Neural cell (in vitro differentiated cells): ENCODE measurements around the gene MEP1B. TPM values are rescaled to one million over a fixed set of nuclear protein-coding genes. Genes with fewer than 3 reads are reported as not detected.

Experiments used
- H2AFZ ChIP-seq: fragments of 200-600, 300-800 bp; sonication (generic), shearing (Covaris generic); 2 replicates; pipeline ENCODE4 v1.6.0; 2014; ENCODE audit warnings: low read depth, mild to moderate bottlenecking, antibody characterized with exemption, low read length, moderate library complexity
- H3F3A ChIP-seq: fragments of 200-600 bp; shearing (Covaris generic); 2 replicates; pipeline ENCODE4 v1.6.1; 2016; ENCODE audit warnings: mild to moderate bottlenecking, moderate library complexity, mixed read lengths, antibody characterized with exemption, low read length; ENCODE audit not compliant: insufficient read depth, poor library complexity, severe bottlenecking
- H3K27ac ChIP-seq: fragments of 200-600, 300-800 bp; sonication (generic), shearing (Covaris generic); 2 replicates; pipeline ENCODE4 v1.5.1; 2014; ENCODE audit warnings: mild to moderate bottlenecking, low read length, moderate library complexity
- H3K27me3 ChIP-seq: fragments of 300-800, 200-600 bp; sonication (generic), shearing (Covaris generic); 2 replicates; pipeline ENCODE4 v1.6.0; 2014; ENCODE audit warnings: mild to moderate bottlenecking, low read depth, low read length, moderate library complexity; ENCODE audit not compliant: insufficient read depth
- H3K36me3 ChIP-seq: fragments of 300-800, 200-600 bp; sonication (generic), shearing (Covaris generic); 2 replicates; pipeline ENCODE4 v1.5.1; 2014; ENCODE audit warnings: mild to moderate bottlenecking, antibody characterized with exemption, low read length, moderate library complexity; ENCODE audit not compliant: insufficient read depth
- H3K4me2 ChIP-seq: fragments of 300-800, 200-600 bp; sonication (generic), shearing (Covaris generic); 2 replicates; pipeline ENCODE4 v1.6.0; 2014; ENCODE audit warnings: mild to moderate bottlenecking, low read length
- H3K4me3 ChIP-seq: fragments of 300-800, 200-600 bp; sonication (generic), shearing (Covaris generic); 2 replicates; pipeline ENCODE4 v1.5.1; 2014; ENCODE audit warnings: mild to moderate bottlenecking, low read length, moderate library complexity
- H3K79me2 ChIP-seq: fragments of 200-600 bp; shearing (Covaris generic); replicated peaks from 2 replicates; pipeline ENCODE4 v1.6.0; 2014; ENCODE audit warnings: mild to moderate bottlenecking, low read length, moderate library complexity; ENCODE audit not compliant: insufficient read depth
- H3K9ac ChIP-seq: fragments of 300-800, 200-600 bp; sonication (generic), shearing (Covaris generic); 2 replicates; pipeline ENCODE4 v1.6.1; 2016; ENCODE audit warnings: mild to moderate bottlenecking, low read length, mixed read lengths
- H3K9me2 ChIP-seq: fragments of 200-600 bp; shearing (Covaris generic); 2 replicates; pipeline ENCODE4 v1.6.1; 2016; ENCODE audit warnings: mild to moderate bottlenecking, low read length, mixed read lengths; ENCODE audit not compliant: insufficient read depth
- H3K9me3 ChIP-seq: fragments of 200-600, 300-800 bp; sonication (generic), shearing (Covaris generic); 2 replicates; pipeline ENCODE4 v1.6.1; 2016; ENCODE audit warnings: mild to moderate bottlenecking, mixed run types, low read length, moderate library complexity, mixed read lengths
- H4K20me1 ChIP-seq: fragments of 200-600 bp; shearing (Covaris generic); 2 replicates; pipeline ENCODE4 v1.6.1; 2016; ENCODE audit warnings: mild to moderate bottlenecking, mixed run types; ENCODE audit not compliant: insufficient read depth
- CTCF ChIP-seq: fragments of 450-650 bp; IDR thresholded peaks from 2 replicates; pipeline ENCODE4 v1.5.1; 2014; ENCODE audit warnings: antibody characterized with exemption, mild to moderate bottlenecking, moderate library complexity; ENCODE audit not compliant: poor library complexity, severe bottlenecking
- EP300 ChIP-seq: fragments of 450-650 bp; conservative IDR thresholded peaks from 2 replicates; pipeline ENCODE4 v1.6.1; 2014; ENCODE audit warnings: antibody characterized with exemption, mild to moderate bottlenecking, moderate library complexity; ENCODE audit not compliant: poor library complexity, severe bottlenecking
- EZH2 ChIP-seq: fragments of 200-600, 300-800 bp; shearing (Covaris generic), sonication (generic); IDR thresholded peaks from 2 replicates; pipeline ENCODE4 v1.6.1; 2014; ENCODE audit warnings: antibody characterized with exemption, low read length, borderline replicate concordance, mild to moderate bottlenecking; ENCODE audit not compliant: insufficient read depth, poor library complexity, severe bottlenecking
- MXI1 ChIP-seq: fragments of 450-650 bp; conservative IDR thresholded peaks from 2 replicates; pipeline ENCODE4 v1.6.1; 2014; ENCODE audit warnings: antibody characterized with exemption, mild to moderate bottlenecking; ENCODE audit not compliant: poor library complexity, severe bottlenecking
- POLR2AphosphoS5 ChIP-seq: IDR thresholded peaks from 2 replicates; pipeline ENCODE4 v1.6.1; 2012
- RAD21 ChIP-seq: fragments of 450-650 bp; conservative IDR thresholded peaks from 2 replicates; pipeline ENCODE4 v1.6.1; 2014; ENCODE audit warnings: antibody characterized with exemption, mild to moderate bottlenecking, moderate library complexity
- SMC3 ChIP-seq: fragments of 450-650 bp; conservative IDR thresholded peaks from 2 replicates; pipeline ENCODE4 v1.6.1; 2014; ENCODE audit warnings: antibody characterized with exemption, mild to moderate bottlenecking, moderate library complexity; ENCODE audit not compliant: poor library complexity
- TAF1 ChIP-seq: IDR thresholded peaks from 2 replicates; pipeline ENCODE4 v1.6.1; 2012; ENCODE audit warnings: low read depth
- polyA plus RNA-seq: library from polyadenylated mRNA; depleted of rRNA; stranded (reverse); fragments of >200 nt; gene quantifications from 2 replicates; pipeline ENCODE4 v1.2.3, GENCODE V29; 2014
- TF ChIP-seq, protein P1 (sequence below): IDR thresholded peaks from 2 replicates; pipeline ENCODE4 v1.6.1; 2012; ENCODE audit warnings: borderline replicate concordance

MEP1B gene
- polyA plus RNA-seq, 1 donor from 2014 or later: not detected

DNA sequence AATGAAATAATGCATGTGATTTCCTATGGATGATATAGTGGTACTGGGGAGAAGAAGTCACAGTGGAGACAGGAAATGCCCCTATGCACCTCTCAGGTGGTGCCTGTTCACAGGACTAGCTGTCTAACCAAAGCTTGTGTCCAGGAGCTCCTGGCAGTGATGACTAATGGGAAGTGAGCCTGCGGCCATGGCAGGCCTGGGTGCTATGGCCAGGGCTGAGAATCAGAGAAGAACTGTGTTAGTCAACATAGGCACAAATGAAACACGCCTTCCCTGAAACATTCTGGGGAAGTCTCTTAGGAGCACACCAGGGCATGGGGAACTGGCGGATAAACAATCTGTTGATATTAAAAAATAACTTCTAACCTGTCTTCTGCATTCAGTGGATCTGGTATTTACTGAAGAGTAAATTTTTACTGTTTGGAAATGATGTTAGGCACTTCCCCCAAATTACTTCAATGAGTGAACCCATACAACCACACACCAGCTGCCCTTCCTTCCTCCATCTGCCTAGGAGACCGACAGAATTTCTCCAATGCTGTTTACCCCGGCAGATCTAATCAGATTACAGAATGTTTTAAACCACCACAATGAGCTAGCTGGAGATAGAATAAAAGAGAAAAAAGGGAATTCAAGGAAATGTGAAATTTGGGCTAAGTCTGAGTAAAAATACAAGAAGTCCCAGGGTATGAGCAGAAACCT lies 67.4 kb downstream of the MEP1B start:
- H3K9me3 ChIP-seq: no peaks in the 10 kb centered on the region
- H2AFZ ChIP-seq: no peak overlapping the region

GRCh38 chr18:32258148-32258547 lies 68.3 kb downstream of the MEP1B start:
- H3K4me3 ChIP-seq: no peak overlapping the region
- no peaks in the 10 kb centered on the region for H3K27me3 ChIP-seq
- no peaks in the 10 kb centered on the region for H4K20me1 ChIP-seq
- H3K9me3 ChIP-seq: no peaks in the 10 kb centered on the region
- no peak overlapping the region for H3K9ac ChIP-seq
- no peak for TF ChIP-seq EP300
- no peak for TF ChIP-seq RAD21
- TF ChIP-seq SMC3: no peak
- TF ChIP-seq EZH2: no peak
- no peak for TF ChIP-seq CTCF
- no peak for TF ChIP-seq TAF1
- TF ChIP-seq MXI1: no peak
- no peak for TF ChIP-seq POLR2AphosphoS5
- H3K27ac ChIP-seq: no peak overlapping the region
- H3K36me3 ChIP-seq: no peaks in the 10 kb centered on the region
- no peaks in the 10 kb centered on the region for H3K79me2 ChIP-seq
- no peaks in the 10 kb centered on the region for H3F3A ChIP-seq
- H3K9me2 ChIP-seq: no peaks in the 10 kb centered on the region
- H2AFZ ChIP-seq: no peak overlapping the region
- H3K4me2 ChIP-seq: no peak overlapping the region

More for the DNA sequence above, 67.4 kb downstream of the MEP1B start:
- no peak for TF ChIP-seq RAD21
- TF ChIP-seq TAF1: no peak
- no peak for TF ChIP-seq EZH2
- no peak for TF ChIP-seq EP300
- TF ChIP-seq, protein P1, sequence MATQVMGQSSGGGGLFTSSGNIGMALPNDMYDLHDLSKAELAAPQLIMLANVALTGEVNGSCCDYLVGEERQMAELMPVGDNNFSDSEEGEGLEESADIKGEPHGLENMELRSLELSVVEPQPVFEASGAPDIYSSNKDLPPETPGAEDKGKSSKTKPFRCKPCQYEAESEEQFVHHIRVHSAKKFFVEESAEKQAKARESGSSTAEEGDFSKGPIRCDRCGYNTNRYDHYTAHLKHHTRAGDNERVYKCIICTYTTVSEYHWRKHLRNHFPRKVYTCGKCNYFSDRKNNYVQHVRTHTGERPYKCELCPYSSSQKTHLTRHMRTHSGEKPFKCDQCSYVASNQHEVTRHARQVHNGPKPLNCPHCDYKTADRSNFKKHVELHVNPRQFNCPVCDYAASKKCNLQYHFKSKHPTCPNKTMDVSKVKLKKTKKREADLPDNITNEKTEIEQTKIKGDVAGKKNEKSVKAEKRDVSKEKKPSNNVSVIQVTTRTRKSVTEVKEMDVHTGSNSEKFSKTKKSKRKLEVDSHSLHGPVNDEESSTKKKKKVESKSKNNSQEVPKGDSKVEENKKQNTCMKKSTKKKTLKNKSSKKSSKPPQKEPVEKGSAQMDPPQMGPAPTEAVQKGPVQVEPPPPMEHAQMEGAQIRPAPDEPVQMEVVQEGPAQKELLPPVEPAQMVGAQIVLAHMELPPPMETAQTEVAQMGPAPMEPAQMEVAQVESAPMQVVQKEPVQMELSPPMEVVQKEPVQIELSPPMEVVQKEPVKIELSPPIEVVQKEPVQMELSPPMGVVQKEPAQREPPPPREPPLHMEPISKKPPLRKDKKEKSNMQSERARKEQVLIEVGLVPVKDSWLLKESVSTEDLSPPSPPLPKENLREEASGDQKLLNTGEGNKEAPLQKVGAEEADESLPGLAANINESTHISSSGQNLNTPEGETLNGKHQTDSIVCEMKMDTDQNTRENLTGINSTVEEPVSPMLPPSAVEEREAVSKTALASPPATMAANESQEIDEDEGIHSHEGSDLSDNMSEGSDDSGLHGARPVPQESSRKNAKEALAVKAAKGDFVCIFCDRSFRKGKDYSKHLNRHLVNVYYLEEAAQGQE: no peak
- TF ChIP-seq MXI1: no peak
- TF ChIP-seq CTCF: no peak
- TF ChIP-seq POLR2AphosphoS5: no peak
- TF ChIP-seq SMC3: no peak
- Histone ChIP-seq H3F3A (no peaks in the 10 kb centered on the region), H3K9ac (no peak overlapping the region), H3K4me2 (no peak overlapping the region), H3K4me3 (no peak overlapping the region), H3K36me3 (no peaks in the 10 kb centered on the region), H4K20me1 (no peaks in the 10 kb centered on the region), H3K27ac (no peak overlapping the region), H3K79me2 (no peaks in the 10 kb centered on the region), H3K9me2 (no peaks in the 10 kb centered on the region), H3K27me3 (no peaks in the 10 kb centered on the region)
